GM19324 (cell line): ENCODE measurements around the gene NFS1.
"Not testable (repeated sequence)": the region's sequence is repeated elsewhere in the genome, so short reads cannot be mapped to it uniquely, and the experiment has no call there.

ENCODE experiments used
- ATAC-seq: cut with Tn5 transposase; IDR thresholded peaks from one replicate; pipeline ENCODE4 v1.9.1; 2021; ENCODE audit warnings: mild to moderate bottlenecking, moderate library complexity; ENCODE audit not compliant: unreplicated experiment, low FRiP score

NFS1 gene

GRCh38 chr20:35729836-35730582, 30.9 kb upstream of the NFS1 start:
- no peak for ATAC-seq

GRCh38 chr20:35729283-35729807, 30.2 kb upstream of the NFS1 start:
- ATAC-seq = no peak

- ATAC-seq = no peak
These were observed 27.9 kb upstream of the NFS1 start for GRCh38 chr20:35726842-35727711.

- ATAC-seq = no peak
These were observed 25.4 kb upstream of the NFS1 start for GRCh38 chr20:35724321-35725230.

- not testable (repeated sequence) for ATAC-seq
These were observed 24.6 kb upstream of the NFS1 start for GRCh38 chr20:35723652-35724320.

- not testable (repeated sequence) for ATAC-seq
These were observed 24.1 kb upstream of the NFS1 start for GRCh38 chr20:35723275-35723639.

- ATAC-seq = no peak
These were observed 22.5 kb upstream of the NFS1 start for GRCh38 chr20:35721621-35722020.

- ATAC-seq = no peak
These were observed 22.1 kb upstream of the NFS1 start for GRCh38 chr20:35721219-35721618.

- ATAC-seq = no peak
These were observed 21.3 kb upstream of the NFS1 start for GRCh38 chr20:35720165-35721123.

- no peak for ATAC-seq
These were observed 20.6 kb upstream of the NFS1 start for GRCh38 chr20:35719717-35720116.

- ATAC-seq = no peak
These were observed 20.0 kb upstream of the NFS1 start for GRCh38 chr20:35718972-35719635.

GRCh38 chr20:35718321-35718720, 19.2 kb upstream of the NFS1 start:
- not testable (repeated sequence) for ATAC-seq

- no peak for ATAC-seq
These were observed 17.2 kb upstream of the NFS1 start for GRCh38 chr20:35716330-35716729.

- ATAC-seq = no peak
These were observed 16.5 kb upstream of the NFS1 start for GRCh38 chr20:35715652-35716051.

- ATAC-seq = no peak
These were observed 15.0 kb upstream of the NFS1 start for GRCh38 chr20:35714127-35714526.

GRCh38 chr20:35713120-35713519, 14.0 kb upstream of the NFS1 start:
- not testable (repeated sequence) for ATAC-seq

GRCh38 chr20:35711588-35712209, 12.5 kb upstream of the NFS1 start:
- ATAC-seq = no peak
